Body of pancreas (tissue), 4 donors: ENCODE data around the gene OR2A1. TPM values are rescaled to one million over a fixed set of nuclear protein-coding genes. Genes with fewer than 3 reads are reported as not detected.
"Not testable (repeated sequence)": the region's sequence is repeated elsewhere in the genome, so short reads cannot be mapped to it uniquely, and the experiment has no call there.

ENCODE experiments used
- ATAC-seq: fragments of 150-250 bp; one replicate; pipeline ENCODE4 v1.9.1; 2016
- DNase-seq, 4 donors: peaks; one replicate each; pipeline ENCODE4 v3.0.0-alpha.2; 2019
- H3K27ac ChIP-seq, 4 donors: fragments of 200-600 bp; sonication (generic); 1 replicate in 3 of 4; 2 replicates in 1 of 4; pipeline versions ENCODE4 v1.5.1 to v1.6.1; 2016 to 2019; ENCODE audit warnings: mild to moderate bottlenecking in 1 of 4, mixed read lengths in 1 of 4, moderate library complexity in 1 of 4
- H3K27me3 ChIP-seq, 2 donors: fragments of 200-600 bp; sonication (generic); one replicate each; pipeline ENCODE4 v1.6.0; 2016; ENCODE audit warnings: mild to moderate bottlenecking in 1 of 2
- H3K36me3 ChIP-seq, 2 donors: fragments of 200-600 bp; sonication (generic); replicated peaks in 1 of 2; 2 replicates each; pipeline ENCODE4 v1.5.1; 2016; ENCODE audit warnings: low read depth in 2 of 2; ENCODE audit not compliant: insufficient read depth in 1 of 2
- H3K4me1 ChIP-seq: fragments of 200-600 bp; sonication (generic); one replicate; pipeline ENCODE4 v1.6.0; 2016
- H3K4me3 ChIP-seq, 2 donors: fragments of 200-600 bp; sonication (generic); 1 replicate in 1 of 2; 2 replicates in 1 of 2; pipeline ENCODE4 v1.5.1; 2016 to 2019
- H3K9me3 ChIP-seq, 3 donors: fragments of 200-600 bp; sonication (generic); 1 replicate in 2 of 3; 2 replicates in 1 of 3; pipeline ENCODE4 v1.5.1; 2016
- WGBS, 2 donors: methylation state at CpG; one replicate each; pipeline ENCODE4 v1.1.5; 2017; 5-methylcytosine and 5-hydroxymethylcytosine counted together
- intact Hi-C: fragments of 100-400 bp; cut with DNase I; formaldehyde crosslinking; loops from one replicate; pipeline ENCODE4 v1.15.1; 2023
- total RNA-seq, 2 donors: library from RNA; depleted of rRNA; stranded (reverse); fragments of >200 nt; gene quantifications; one replicate each; pipeline ENCODE4 v1.1.0, GENCODE V29; 2016

OR2A1 gene
- not detected for total RNA-seq

DNA sequence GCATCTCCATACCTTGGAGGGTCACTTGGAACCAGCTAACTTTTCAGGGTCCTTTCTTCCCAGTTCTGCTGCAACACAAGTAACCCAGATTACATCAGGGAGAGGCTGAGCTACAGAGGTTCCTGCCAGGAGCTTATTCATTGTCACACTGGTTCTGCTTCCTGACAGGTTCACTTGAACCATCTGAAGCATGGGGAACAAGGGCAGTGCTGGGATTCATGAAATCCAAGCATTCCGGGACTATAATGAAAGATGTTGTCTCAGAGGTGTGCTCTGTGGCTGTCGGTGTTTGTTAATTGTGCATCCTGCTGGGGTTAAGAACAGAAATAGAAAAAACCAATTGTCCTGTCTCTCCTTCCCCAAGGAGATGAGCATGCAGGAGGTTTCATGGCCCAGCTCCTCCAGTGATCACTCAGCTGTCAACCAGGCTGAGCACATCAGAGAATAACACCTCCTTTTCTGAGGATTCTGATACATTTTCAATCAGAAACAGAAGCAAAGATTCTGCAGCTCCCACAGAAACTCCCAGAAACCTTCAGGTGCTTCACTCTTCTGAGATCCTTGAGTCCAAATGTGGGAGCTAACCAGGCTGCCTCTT is at the start of gene OR2A1:
Gene OR2A1, plus strand, starts transcription at position 548 of the 598 bp plus-strand sequence. CDS start 5,706 bp downstream, outside the sequence.
- H3K9me3 ChIP-seq, intact Hi-C loops: not testable (repeated sequence)

GRCh38 chr7:144264692-144265091 is 47.5 kb upstream of the OR2A1 start, which contains the start of gene OR2A7:
Gene OR2A7, minus strand, starts transcription at chr7:144264792. Its CDS starts 5,164 bp downstream, at chr7:144259628.
- H3K4me1 ChIP-seq, H3K4me3 ChIP-seq, intact Hi-C loops, DNase-seq, ATAC-seq, H3K36me3 ChIP-seq, H3K27ac ChIP-seq, H3K27me3 ChIP-seq, H3K9me3 ChIP-seq: not testable (repeated sequence)
- WGBS, 2 donors = 89 to 92% methylated on average over 3 to 6 of the region's 7 CpGs

More for the DNA sequence above, at the start of gene OR2A1:
- H3K27me3 ChIP-seq, H3K27ac ChIP-seq, H3K36me3 ChIP-seq, H3K4me3 ChIP-seq, ATAC-seq, DNase-seq, H3K4me1 ChIP-seq: not testable (repeated sequence)
- 100% methylated on average over 2 of the region's 2 CpGs for WGBS, 2 donors

DNA sequence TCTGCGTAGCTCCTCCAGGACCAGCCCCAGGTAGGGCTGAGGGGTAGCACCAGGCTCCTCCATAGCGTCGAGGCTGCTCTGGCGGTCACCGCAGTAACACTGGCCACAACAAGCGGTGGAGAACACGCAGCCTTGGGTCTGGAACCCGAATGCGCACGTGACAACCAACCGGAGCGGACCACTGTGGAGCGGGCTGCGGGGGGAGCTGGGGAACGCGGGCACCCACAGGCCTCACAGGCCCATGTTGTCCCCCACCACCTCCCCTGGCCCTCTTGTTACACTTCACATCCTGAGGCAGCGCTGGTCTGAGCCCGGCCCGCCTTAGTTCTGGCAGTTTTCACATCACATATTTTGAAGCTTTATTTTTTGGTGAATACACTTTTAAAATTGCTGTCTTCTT is 43.0 kb upstream of the OR2A1 start, which contains the start of gene CTAGE8:
Gene CTAGE8, minus strand, starts transcription at position 101 of the 400 bp plus-strand sequence. Its CDS starts 38 bp downstream, at position 63.
- H3K4me1 ChIP-seq, H3K9me3 ChIP-seq, H3K27ac ChIP-seq, H3K36me3 ChIP-seq, H3K4me3 ChIP-seq, H3K27me3 ChIP-seq, ATAC-seq, DNase-seq, intact Hi-C loops: not testable (repeated sequence)
- 100% methylated on average over 1 of the region's 19 CpGs; no CpG with 5 or more reads in 1 of the 2 donors for WGBS, 2 donors

- H3K4me1 ChIP-seq, H3K9me3 ChIP-seq, H3K4me3 ChIP-seq, H3K27ac ChIP-seq, H3K27me3 ChIP-seq, intact Hi-C loops, H3K36me3 ChIP-seq, DNase-seq, ATAC-seq: not testable (repeated sequence)
- 94 to 95% methylated on average over 3 to 4 of the region's 6 CpGs for WGBS, 2 donors
Measured at GRCh38 chr7:144275281-144275680, 36.9 kb upstream of the OR2A1 start.

- WGBS, 2 donors = 90 to 92% methylated on average over 3 of the region's 6 CpGs
- ATAC-seq, intact Hi-C loops, H3K36me3 ChIP-seq, DNase-seq, H3K4me1 ChIP-seq, H3K9me3 ChIP-seq, H3K27ac ChIP-seq, H3K4me3 ChIP-seq, H3K27me3 ChIP-seq: not testable (repeated sequence)
Measured at GRCh38 chr7:144280010-144280409, 32.2 kb upstream of the OR2A1 start.

- ATAC-seq, H3K36me3 ChIP-seq, H3K4me3 ChIP-seq, intact Hi-C loops, H3K27me3 ChIP-seq, H3K27ac ChIP-seq, H3K9me3 ChIP-seq, DNase-seq, H3K4me1 ChIP-seq: not testable (repeated sequence)
- WGBS, 2 donors = no CpG with 5 or more reads among the region's 8 CpGs
Measured at GRCh38 chr7:144281981-144282380, 30.2 kb upstream of the OR2A1 start.

DNA sequence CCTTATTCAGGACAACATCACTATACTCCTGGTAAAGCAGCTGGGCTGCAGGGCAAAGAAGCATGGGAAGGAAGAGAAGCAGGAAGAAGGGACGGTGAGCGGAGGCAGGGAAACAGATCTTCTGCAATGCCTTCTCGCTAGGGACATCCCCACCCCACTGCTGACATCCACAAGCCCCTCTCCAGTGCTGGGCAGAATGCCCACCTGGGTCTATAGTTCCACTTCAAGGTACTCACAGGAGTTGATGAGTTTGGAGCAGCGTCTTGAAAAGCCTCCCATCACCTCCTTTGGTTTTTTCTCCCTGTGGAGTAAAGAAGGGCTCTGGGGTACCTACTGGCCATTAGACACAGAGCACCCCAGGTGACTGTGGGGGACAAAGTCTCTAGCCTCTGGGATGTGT is 29.7 kb upstream of the OR2A1 start:
- 92 to 100% methylated on average over 1 to 4 of the region's 4 CpGs for WGBS, 2 donors
- DNase-seq = peak in 2 of 4 donors; percentile 5 to 8
- H3K4me3 ChIP-seq, H3K36me3 ChIP-seq, H3K27ac ChIP-seq, ATAC-seq, H3K27me3 ChIP-seq, H3K4me1 ChIP-seq, intact Hi-C loops, H3K9me3 ChIP-seq: not testable (repeated sequence)

DNA sequence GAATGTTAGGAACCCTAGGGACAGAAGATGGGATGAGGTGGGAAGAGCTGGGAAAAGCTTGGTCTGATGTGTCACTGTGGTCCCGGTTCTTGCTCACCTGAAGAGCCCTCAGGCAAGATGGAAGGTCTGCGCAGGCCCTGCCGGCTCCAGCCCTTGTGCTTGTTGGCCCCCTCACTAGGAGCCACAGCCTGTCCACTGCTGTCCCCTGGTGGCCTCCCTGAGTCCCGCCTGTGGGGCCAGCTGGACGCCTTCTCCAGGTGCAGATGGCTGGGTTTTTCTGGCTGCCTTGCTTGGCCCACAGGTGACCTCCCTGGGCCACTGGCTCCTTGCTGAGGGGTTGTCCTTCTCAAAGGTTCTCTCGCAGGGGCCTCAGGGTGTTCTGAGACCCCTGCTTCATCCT is 28.5 kb upstream of the OR2A1 start:
- H3K36me3 ChIP-seq, H3K9me3 ChIP-seq, H3K27ac ChIP-seq, DNase-seq, H3K27me3 ChIP-seq, H3K4me3 ChIP-seq, ATAC-seq, intact Hi-C loops, H3K4me1 ChIP-seq: not testable (repeated sequence)
- WGBS, 2 donors = no CpG with 5 or more reads among the region's 6 CpGs

- H3K27me3 ChIP-seq, H3K4me1 ChIP-seq, H3K36me3 ChIP-seq, ATAC-seq, DNase-seq, H3K9me3 ChIP-seq, H3K27ac ChIP-seq, intact Hi-C loops, H3K4me3 ChIP-seq: not testable (repeated sequence)
- WGBS, 2 donors = no CpG with 5 or more reads among the region's 3 CpGs
Measured at GRCh38 chr7:144287171-144287784, 24.9 kb upstream of the OR2A1 start.

GRCh38 chr7:144291607-144292006 is 20.6 kb upstream of the OR2A1 start:
- H3K36me3 ChIP-seq, H3K27ac ChIP-seq, H3K9me3 ChIP-seq, DNase-seq, ATAC-seq, H3K4me1 ChIP-seq, H3K4me3 ChIP-seq, H3K27me3 ChIP-seq, intact Hi-C loops: not testable (repeated sequence)
- 20 to 26% methylated on average over 1 to 3 of the region's 4 CpGs for WGBS, 2 donors

GRCh38 chr7:144292384-144293161 is 19.6 kb upstream of the OR2A1 start:
- H3K4me1 ChIP-seq, H3K9me3 ChIP-seq, H3K27ac ChIP-seq, H3K4me3 ChIP-seq, DNase-seq, H3K36me3 ChIP-seq, ATAC-seq, intact Hi-C loops, H3K27me3 ChIP-seq: not testable (repeated sequence)
- WGBS, 2 donors = 63 to 80% methylated on average over 3 to 4 of the region's 14 CpGs
